ENCODE measurements around the gene CASP7.
"Not testable (repeated sequence)": the region's sequence is repeated elsewhere in the genome, so short reads cannot be mapped to it uniquely, and the experiment has no call there.

The CASP7 gene

GRCh38 chr10:113679463-113680189 lies at the start of gene CASP7:
CASP7 (plus strand) TSS chr10:113679912; CDS start chr10:113697494, 17,582 bp downstream.
- DNase-seq (ENCODE audit: low read depth), result peak; percentile 87

DNA sequence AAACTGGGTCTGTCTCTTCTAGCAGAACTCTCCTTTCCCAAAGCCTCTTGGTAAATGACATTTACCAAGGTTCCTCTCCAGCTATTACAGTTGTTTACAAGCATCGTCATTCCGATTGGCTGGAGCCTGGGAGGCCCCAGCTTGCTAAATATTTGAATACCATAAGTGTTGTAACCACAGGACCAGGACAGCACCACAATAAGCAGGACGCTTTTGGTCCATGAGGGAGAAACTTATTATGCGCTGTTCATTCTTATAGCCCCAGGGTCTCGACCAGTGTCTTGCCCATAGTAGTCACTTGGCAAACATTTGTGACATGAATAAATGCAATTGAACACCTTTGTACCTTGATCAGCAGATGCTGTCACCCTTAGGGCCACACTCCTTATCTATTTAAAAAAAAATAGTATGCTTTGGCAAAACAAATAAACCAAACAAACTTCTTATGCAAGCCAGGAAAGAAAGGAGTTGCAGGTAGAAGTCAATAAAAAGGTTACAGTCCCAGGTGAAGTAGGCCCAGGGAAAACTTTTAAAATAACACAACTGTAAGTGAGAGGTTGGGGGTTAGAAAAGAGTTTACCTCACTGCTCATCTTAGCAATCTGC lies 48.7 kb upstream of the CASP7 start:
- DNase-seq (ENCODE audit: low read depth), result no peak

- DNase-seq (ENCODE audit: low read depth), result no peak
Measured at GRCh38 chr10:113631684-113632367, 47.9 kb upstream of the CASP7 start.

- no peak for DNase-seq (ENCODE audit: low read depth)
Measured at GRCh38 chr10:113639966-113640365, 39.7 kb upstream of the CASP7 start.

DNA sequence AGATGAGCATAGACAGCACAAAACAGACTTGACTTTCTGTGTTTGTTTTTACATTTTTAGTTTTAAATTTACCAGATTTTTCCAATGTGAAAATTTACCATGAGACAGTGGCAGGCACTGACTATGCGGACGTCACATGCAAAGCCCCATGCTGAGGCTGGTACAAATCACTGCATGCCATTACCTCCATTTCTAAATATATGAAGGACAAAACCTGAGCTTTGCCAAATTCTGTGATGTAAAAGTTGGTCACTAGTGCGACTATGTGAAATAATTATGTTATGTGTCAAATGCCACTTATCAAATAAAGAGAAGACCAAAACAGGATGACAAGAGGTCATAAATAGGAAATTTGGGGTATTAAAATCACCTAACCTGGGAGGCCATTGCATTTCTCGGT lies 38.0 kb upstream of the CASP7 start:
- DNase-seq (ENCODE audit: low read depth), result no peak

DNA sequence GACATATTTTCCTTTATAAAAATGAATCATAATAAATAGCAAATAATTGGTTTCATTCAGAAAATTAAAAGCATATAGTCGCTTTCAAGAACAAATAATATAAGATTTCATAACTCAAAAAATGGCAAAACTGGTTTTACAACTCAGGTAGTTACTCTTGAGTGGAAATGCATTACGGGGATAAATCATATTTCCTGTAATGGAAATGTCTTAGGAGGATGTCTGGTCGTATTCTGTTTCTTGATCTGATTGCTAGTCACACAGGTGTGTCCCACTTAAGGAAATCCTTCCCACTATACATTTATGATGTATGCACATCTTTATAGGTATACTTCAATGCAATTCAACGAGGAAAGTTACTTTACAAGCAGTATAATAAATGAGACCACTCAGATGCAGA lies 36.5 kb upstream of the CASP7 start:
- no peak for DNase-seq (ENCODE audit: low read depth)

DNA sequence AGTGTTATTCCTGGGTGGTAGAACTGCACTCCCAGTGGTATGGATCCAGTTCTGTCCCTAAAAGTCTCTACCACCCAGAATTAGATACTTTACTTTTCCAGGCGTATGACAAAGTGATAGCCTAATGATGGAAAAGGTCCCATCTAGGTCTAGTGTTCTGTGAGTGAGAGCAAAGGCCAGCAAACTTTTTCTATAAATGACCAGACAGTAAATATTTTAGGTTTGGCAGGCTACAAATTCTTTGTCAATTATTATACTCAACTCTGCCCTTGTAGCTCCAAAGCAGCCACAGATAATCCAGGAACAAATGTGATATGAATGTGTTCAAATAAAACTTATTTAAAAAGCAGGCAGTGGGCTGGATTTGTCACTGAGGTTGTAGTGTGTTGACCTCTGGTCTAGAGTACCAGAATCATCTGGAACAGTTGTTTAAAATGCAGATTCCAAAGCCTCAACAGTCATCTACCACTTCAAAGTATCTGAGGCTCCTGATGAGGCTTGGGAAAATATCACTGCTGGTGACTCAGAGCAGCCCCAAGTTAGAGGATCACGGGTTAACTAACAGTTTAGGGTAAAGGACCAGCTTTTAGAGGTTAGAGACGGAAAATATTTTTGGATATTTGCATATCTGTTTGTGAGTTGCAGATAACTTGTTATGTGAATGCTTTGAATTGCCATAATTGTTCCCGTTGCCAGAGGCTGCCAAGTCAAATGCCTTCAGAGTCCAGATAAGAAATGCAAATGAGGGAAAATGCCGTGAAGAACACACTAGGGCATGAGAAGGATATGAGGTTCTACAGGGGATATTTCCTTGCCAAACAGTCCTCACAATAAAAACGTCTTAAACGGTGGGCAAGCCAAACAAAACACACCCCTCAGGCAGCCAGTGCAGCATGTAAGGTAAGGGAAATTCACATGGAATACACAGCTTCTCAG lies 35.3 kb upstream of the CASP7 start:
- DNase-seq (ENCODE audit: low read depth), result peak; percentile 64

- DNase-seq (ENCODE audit: low read depth), result no peak
Measured at GRCh38 chr10:113646336-113647201, 33.1 kb upstream of the CASP7 start.

GRCh38 chr10:113647812-113648211 lies 31.9 kb upstream of the CASP7 start:
- DNase-seq (ENCODE audit: low read depth), result no peak

- DNase-seq (ENCODE audit: low read depth), result peak; percentile 17
Measured at GRCh38 chr10:113648478-113648877, 31.2 kb upstream of the CASP7 start.

- DNase-seq (ENCODE audit: low read depth), result no peak
Measured at GRCh38 chr10:113650172-113650571, 29.5 kb upstream of the CASP7 start.

GRCh38 chr10:113651021-113651420 lies 28.7 kb upstream of the CASP7 start:
- no peak for DNase-seq (ENCODE audit: low read depth)

DNA sequence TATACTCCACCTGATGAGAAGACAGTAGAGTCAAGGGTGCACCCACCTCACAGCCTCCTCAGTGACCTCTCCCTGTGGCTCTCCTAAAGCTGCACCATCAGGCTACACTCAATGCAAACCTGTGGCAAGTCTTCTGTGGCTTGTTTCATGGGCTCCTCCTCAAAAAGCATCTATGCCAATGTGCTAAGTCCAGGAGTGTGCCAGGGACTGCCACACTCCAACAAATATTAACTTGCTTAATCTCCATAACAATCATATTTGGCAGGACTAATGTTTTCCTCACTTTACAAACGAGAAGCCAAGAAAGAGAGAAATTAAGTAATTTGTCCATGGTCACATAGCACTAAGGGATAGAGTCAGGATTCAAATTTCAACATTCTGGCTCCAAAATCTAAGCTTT lies 27.8 kb upstream of the CASP7 start:
- DNase-seq (ENCODE audit: low read depth), result no peak

- DNase-seq (ENCODE audit: low read depth), result not testable (repeated sequence)
Measured at GRCh38 chr10:113652456-113652855, 27.3 kb upstream of the CASP7 start.

GRCh38 chr10:113656896-113657295 lies 22.8 kb upstream of the CASP7 start:
- no peak for DNase-seq (ENCODE audit: low read depth)

DNA sequence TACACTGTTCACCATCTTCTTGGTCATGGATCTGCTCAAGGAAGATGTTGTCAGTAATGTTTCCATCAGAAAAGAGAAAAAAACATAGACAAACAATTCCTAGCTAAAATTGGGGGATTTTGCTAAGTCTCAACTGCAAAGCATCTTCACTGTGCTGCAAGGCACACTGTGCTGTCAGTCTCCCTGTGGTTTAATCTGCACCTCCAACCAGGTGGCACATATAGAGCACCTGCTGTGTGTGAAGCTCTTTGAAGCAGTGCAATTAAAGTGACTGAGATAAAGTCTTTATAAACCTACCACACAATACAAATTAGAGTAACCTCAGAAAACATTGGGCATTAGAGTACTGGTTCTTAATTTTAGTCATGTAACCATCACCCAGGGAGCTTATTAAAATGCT lies 22.2 kb upstream of the CASP7 start:
- DNase-seq (ENCODE audit: low read depth), result no peak

DNA sequence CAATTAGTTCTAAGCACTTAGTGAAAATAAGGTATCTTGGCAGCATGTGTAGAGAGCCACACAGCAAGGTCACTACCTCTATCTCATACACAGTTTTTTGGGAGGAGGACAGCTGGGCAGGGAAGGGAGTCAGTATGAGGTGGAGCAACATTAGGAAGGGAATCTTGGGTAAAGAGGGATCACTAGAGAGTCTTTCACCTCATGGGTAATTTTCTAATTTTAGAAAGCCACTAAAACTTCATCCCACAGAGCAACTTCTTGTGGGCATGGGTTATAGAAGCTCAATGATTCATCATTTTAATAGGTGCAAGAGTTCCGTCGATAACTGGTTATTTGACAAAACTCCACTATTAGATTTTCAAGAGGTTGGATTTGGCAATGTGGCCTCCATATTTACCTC lies 18.4 kb upstream of the CASP7 start:
- no peak for DNase-seq (ENCODE audit: low read depth)

GRCh38 chr10:113663142-113663541 lies 16.6 kb upstream of the CASP7 start:
- DNase-seq (ENCODE audit: low read depth), result peak; percentile 55

DNA sequence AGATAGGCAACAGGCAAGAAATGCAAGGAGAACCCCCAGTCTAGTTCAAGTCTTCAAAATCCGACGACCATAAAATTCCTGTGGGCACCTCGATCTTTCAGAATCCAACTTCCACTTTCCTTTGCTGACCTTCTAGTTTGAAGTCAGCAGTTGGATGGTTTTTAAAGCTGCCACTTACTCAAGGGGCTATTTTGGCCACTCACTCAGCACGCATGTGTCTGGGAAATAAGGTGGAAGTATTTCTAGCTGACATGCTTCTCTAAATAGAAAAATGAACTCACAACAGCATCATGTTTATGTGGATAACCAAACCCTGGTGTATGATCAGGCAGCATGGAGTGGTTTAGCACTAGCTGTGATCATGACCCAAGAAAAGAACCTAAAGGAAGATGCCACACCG lies 15.8 kb upstream of the CASP7 start, which contains the start of gene NRAP:
TSS of gene NRAP (minus strand) at position 134 of the 400 bp plus-strand sequence. CDS start 159 bp downstream, outside the sequence.
- DNase-seq (ENCODE audit: low read depth), result no peak

DNA sequence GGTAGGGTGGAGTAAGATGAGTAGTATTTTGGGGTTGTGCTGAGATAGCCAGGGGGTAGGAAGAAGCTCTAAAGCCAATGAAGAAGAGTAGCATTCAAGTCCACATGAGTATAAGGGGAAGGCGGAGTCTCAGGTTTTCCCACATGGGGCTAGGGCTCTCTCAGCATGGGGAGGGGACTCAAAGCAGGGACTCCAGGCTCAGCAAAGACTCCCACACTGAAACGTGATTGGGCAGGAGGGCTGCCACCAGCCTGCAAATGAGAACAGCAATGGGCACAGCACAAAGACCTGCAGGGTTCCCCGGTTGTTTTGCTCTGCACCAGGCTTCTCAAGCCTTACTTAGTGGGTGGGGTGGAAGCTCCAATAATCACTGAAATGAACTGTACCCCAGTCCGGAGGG lies 14.4 kb upstream of the CASP7 start:
- no peak for DNase-seq (ENCODE audit: low read depth)

- DNase-seq (ENCODE audit: low read depth), result peak; percentile 91
Measured at GRCh38 chr10:113665806-113666354, 13.8 kb upstream of the CASP7 start.

Measured in ELR (cell line).